Skeletal muscle satellite cell (primary cell): ENCODE measurements around the gene ITIH1.

Experiments used
- H3K27me3 ChIP-seq: 2 replicates; pipeline ENCODE4 v1.7.0; 2013; ENCODE audit warnings: low read length; ENCODE audit not compliant: control insufficient read depth, insufficient read depth
- H3K36me3 ChIP-seq: 2 replicates; pipeline ENCODE4 v1.7.0; 2013; ENCODE audit warnings: mild to moderate bottlenecking, control low read depth, low read length; ENCODE audit not compliant: insufficient read depth
- H3K4me1 ChIP-seq: 2 replicates; pipeline ENCODE4 v1.7.0; 2013; ENCODE audit warnings: low read length; ENCODE audit not compliant: control insufficient read depth, insufficient read depth
- H3K4me2 ChIP-seq: 2 replicates; pipeline ENCODE4 v1.7.0; 2013; ENCODE audit warnings: mild to moderate bottlenecking, low read length
- H3K4me3 ChIP-seq: 2 replicates; pipeline ENCODE4 v1.7.0; 2013; ENCODE audit warnings: low read length
- H3K9ac ChIP-seq: 2 replicates; pipeline ENCODE4 v1.7.0; 2013; ENCODE audit warnings: mild to moderate bottlenecking, low read depth, low read length, moderate library complexity
- H3K9me3 ChIP-seq: replicated peaks from 2 replicates; pipeline ENCODE4 v1.7.0; 2013; ENCODE audit warnings: mild to moderate bottlenecking, control low read depth, low read length

ITIH1 gene

GRCh38 chr3:52792961-52793695, 15.7 kb downstream of the ITIH1 start:
- Histone ChIP-seq H3K27me3 (peaks cover 1% of the 10 kb centered on the region), H3K4me3 (no peak overlapping the region), H3K36me3 (no peaks in the 10 kb centered on the region), H3K9ac (no peak overlapping the region), H3K4me1 (peaks cover 23% of the 10 kb centered on the region), H3K9me3 (no peaks in the 10 kb centered on the region), H3K4me2 (no peak overlapping the region)

GRCh38 chr3:52793702-52794611, 16.6 kb downstream of the ITIH1 start:
- peaks cover 30% of the 10 kb centered on the region for H3K4me1 ChIP-seq
- H3K9ac ChIP-seq, result no peak overlapping the region
- no peaks in the 10 kb centered on the region for H3K9me3 ChIP-seq
- no peak overlapping the region for H3K4me3 ChIP-seq
- no peak overlapping the region for H3K4me2 ChIP-seq
- H3K27me3 ChIP-seq, result no peaks in the 10 kb centered on the region
- no peaks in the 10 kb centered on the region for H3K36me3 ChIP-seq

- H3K36me3 ChIP-seq, result no peaks in the 10 kb centered on the region
- peaks cover 30% of the 10 kb centered on the region for H3K4me1 ChIP-seq
- no peaks in the 10 kb centered on the region for H3K9me3 ChIP-seq
- no peak within 1 kb of the TSS for H3K4me3 ChIP-seq
- H3K9ac ChIP-seq, result no peak within 1 kb of the TSS
- no peaks in the 10 kb centered on the region for H3K27me3 ChIP-seq
- no peak within 1 kb of the TSS for H3K4me2 ChIP-seq
Observed at GRCh38 chr3:52794612-52795099, 17.3 kb downstream of the ITIH1 start, which contains the start of gene ITIH3. TSS of gene ITIH3 (plus strand) at chr3:52794796. CDS start at chr3:52794804, 8 bp downstream.

DNA sequence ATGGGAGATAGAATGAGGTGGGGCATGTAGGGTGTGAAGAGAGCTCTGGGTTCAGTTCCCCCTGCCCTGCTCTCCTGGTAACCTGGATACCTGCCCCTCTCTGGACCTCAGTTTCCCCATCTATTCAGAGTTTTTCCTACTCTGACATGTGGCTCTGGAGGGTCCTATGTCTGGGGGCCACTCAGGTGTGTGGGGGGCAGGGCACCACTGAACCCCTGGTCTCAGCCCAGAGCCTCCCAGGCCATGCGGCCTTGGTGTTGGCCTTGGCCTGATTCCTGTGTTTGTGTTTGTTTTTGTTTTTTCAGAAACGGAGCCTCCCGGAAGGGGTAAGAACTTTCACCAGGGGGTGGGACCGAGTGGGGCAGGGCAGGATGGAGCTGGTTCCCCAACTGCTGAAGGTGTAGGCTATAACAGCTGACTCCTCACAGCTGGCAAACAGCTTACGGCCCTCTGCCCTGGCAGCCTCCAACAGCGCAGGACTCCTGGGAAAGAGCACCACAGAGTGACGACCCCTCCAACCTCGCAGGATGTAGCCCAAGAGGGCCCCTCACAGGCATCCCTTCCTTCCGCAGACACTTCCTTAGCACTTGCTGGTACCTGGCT, 18.0 kb downstream of the ITIH1 start:
- Histone ChIP-seq H3K4me2 (no peak overlapping the region), H3K9me3 (no peaks in the 10 kb centered on the region), H3K4me3 (no peak overlapping the region), H3K36me3 (no peaks in the 10 kb centered on the region), H3K27me3 (no peaks in the 10 kb centered on the region), H3K9ac (no peak overlapping the region), H3K4me1 (peaks cover 30% of the 10 kb centered on the region)

DNA sequence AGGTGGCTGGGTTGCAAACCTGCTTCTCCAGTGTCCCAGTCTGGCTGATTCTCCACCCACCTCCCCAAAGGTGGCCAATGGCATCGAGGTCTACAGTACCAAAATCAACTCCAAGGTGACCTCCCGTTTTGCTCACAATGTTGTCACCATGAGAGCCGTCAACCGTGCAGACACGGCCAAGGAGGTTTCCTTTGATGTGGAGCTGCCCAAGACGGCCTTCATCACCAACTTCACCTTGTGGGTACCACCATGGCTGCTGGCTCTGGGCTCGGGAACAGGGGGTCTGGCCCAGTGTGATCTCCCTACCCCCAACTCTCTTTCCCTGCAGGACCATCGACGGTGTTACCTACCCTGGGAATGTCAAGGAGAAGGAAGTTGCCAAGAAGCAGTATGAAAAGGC, 19.0 kb downstream of the ITIH1 start:
- Histone ChIP-seq H3K9me3 (no peaks in the 10 kb centered on the region), H3K27me3 (no peaks in the 10 kb centered on the region), H3K4me3 (no peak overlapping the region), H3K36me3 (no peaks in the 10 kb centered on the region), H3K4me1 (peaks cover 30% of the 10 kb centered on the region), H3K9ac (no peak overlapping the region), H3K4me2 (no peak overlapping the region)

DNA sequence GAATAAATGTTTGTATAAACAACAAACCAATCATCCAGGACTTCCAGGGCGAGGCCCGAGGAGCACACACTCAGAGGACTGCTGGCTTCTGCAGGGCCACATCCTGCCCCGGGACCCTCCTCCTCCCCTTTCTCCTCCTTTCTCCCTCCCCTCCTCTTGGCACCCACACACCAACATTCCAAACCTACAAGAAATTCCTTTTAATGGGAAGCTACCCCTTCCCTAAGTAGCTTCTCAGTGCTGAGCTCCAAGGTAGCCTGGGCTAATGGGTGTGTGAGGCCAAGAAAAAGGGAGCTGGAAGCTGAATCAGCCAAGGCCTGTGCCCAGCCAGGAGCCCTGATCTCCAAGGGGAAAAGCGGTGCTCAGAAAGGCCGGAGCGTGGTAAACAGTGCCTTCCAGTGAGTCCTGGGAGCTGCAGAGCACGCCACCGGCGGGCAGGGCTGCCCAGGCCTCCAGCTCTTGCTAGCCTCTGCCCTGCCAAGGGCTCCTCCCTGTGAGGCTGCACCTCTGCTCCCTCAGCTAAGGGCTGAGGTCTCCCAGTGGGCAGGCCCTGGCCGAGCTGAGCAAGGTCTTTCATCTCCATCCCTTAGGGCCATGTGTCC, 21.1 kb downstream of the ITIH1 start:
- Histone ChIP-seq H3K9me3 (no peaks in the 10 kb centered on the region), H3K36me3 (no peaks in the 10 kb centered on the region), H3K4me1 (peaks cover 31% of the 10 kb centered on the region), H3K27me3 (no peaks in the 10 kb centered on the region), H3K9ac (no peak overlapping the region), H3K4me3 (no peak overlapping the region), H3K4me2 (no peak overlapping the region)

DNA sequence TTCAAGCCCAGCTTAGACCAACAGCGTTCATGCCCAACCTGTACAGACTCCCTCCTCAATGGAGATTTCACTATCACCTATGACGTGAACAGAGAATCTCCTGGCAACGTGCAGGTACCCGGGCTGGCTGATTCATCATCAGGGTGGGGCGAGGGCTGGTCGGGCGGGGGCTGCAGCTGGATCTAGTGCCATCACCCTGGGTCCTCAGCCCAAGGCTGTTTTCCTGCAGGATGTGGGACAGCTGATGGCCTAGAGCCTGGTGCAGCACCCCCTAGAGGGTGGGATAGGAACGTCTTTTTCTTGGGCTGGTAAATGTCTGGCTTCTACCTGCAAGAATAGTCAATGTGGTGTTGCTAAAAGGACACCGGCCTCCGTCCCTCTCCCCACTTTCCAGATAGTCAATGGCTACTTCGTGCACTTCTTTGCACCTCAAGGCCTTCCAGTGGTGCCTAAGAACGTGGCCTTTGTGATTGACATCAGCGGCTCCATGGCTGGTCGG, 21.6 kb downstream of the ITIH1 start:
- Histone ChIP-seq H3K27me3 (no peaks in the 10 kb centered on the region), H3K9ac (no peak overlapping the region), H3K4me3 (no peak overlapping the region), H3K4me1 (peaks cover 26% of the 10 kb centered on the region), H3K36me3 (no peaks in the 10 kb centered on the region), H3K4me2 (no peak overlapping the region), H3K9me3 (no peaks in the 10 kb centered on the region)

DNA sequence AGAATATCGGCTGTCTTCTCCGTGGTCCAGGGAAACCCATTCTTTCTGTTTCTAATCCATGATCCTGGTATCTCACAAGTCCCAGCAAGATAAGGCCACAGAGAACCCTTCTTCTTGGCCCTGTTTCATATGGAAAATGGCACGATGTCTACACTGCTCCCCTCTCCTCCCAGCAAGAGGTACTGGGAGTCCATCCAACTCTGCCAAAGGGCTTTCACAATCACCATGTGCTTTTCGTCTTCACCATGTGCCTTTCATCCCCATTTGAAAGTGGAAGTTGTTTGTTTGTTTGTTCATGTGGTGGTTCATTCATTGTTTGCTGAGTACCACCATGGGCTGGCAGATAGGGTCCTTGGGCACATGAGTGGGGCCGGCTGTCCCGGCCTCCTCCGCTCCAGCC, 22.7 kb downstream of the ITIH1 start:
- Histone ChIP-seq H3K4me3 (no peak overlapping the region), H3K27me3 (no peaks in the 10 kb centered on the region), H3K4me1 (peaks cover 18% of the 10 kb centered on the region), H3K9me3 (no peaks in the 10 kb centered on the region), H3K9ac (no peak overlapping the region), H3K36me3 (no peaks in the 10 kb centered on the region), H3K4me2 (no peak overlapping the region)

GRCh38 chr3:52801839-52802238, 24.4 kb downstream of the ITIH1 start:
- H3K9ac ChIP-seq, result no peak overlapping the region

GRCh38 chr3:52805270-52806039, 28.1 kb downstream of the ITIH1 start:
- Histone ChIP-seq H3K4me2 (no peak overlapping the region), H3K4me1 (peaks cover 9% of the 10 kb centered on the region), H3K9ac (no peak overlapping the region), H3K27me3 (peaks cover 15% of the 10 kb centered on the region), H3K9me3 (no peaks in the 10 kb centered on the region), H3K36me3 (no peaks in the 10 kb centered on the region), H3K4me3 (no peak overlapping the region)

More at GRCh38 chr3:52801839-52802238, 24.4 kb downstream of the ITIH1 start:
- Histone ChIP-seq H3K4me3 (no peak overlapping the region), H3K4me1 (peaks cover 18% of the 10 kb centered on the region), H3K4me2 (no peak overlapping the region), H3K27me3 (no peaks in the 10 kb centered on the region), H3K36me3 (no peaks in the 10 kb centered on the region), H3K9me3 (no peaks in the 10 kb centered on the region)
